ENCODE data around the gene FPR2. TPM values are rescaled to one million over a fixed set of nuclear protein-coding genes. Genes with fewer than 3 reads are reported as not detected.
"Not testable (repeated sequence)": the region's sequence is repeated elsewhere in the genome, so short reads cannot be mapped to it uniquely, and the experiment has no call there.

The FPR2 gene
- total and polyA plus RNA-seq, 9 of the 15 experiments (the other 6 are each of a cell fraction or from before 2014, with no cell fraction given): 0.03 to 0.15 (median 0.07) TPM; not detected in 6

- BruUV-seq (replicated peaks); H3K9me3 ChIP-seq (replicated peaks; ENCODE audit: control insufficient read depth, insufficient read depth, low read depth, low read length); H3K79me2 ChIP-seq (ENCODE audit: control insufficient read depth, insufficient read depth, low read length); H3K27me3 ChIP-seq (ENCODE audit: control insufficient read depth in 2 of 2, insufficient read depth in 2 of 2, low read length in 2 of 2); H4K20me1 ChIP-seq (replicated peaks; ENCODE audit: control insufficient read depth, insufficient read depth, low read length); ATAC-seq; H3K9me1 ChIP-seq (ENCODE audit: control insufficient read depth, insufficient read depth, low read length); H3K36me3 ChIP-seq (ENCODE audit: control insufficient read depth, insufficient read depth, low read length); in situ Hi-C loops (cut with MboI); H3K4me3 ChIP-seq; TF ChIP-seq JUN (CRISPR knock-in tag; IDR thresholded peaks at IDR 0.05; ENCODE audit: borderline replicate concordance): not testable (repeated sequence)
- Histone ChIP-seq H3K27ac (ENCODE audit: extremely low read depth, low read depth, low read length) (peak overlapping the region; percentile 76), H3K4me2 (ENCODE audit: insufficient read depth, low read length) (peak overlapping the region; percentile 40), H3K9ac (ENCODE audit: insufficient read depth in 1 of 2, low read depth in 2 of 2, low read length in 2 of 2) (peak overlapping the region in 1 of 2 experiments; percentile 28; a peak in 2 of 4 replicates), H2AFZ (ENCODE audit: low read depth, low read length) (peak overlapping the region; percentile 80), H3K4me1 (replicated peaks in 1 of 2; ENCODE audit: control insufficient read depth in 2 of 2, insufficient read depth in 2 of 2, low read length in 2 of 2) (peaks cover 15 to 75% of the 10 kb centered on the region in 2 experiments)
- DNase-seq (ENCODE audit: extremely low read depth in 1 of 4, low spot score in 3 of 4) (peak in 1 of 4 experiments; percentile 80), FAIRE-seq (peak; percentile 51)
- CTCF ChIA-PET (ENCODE audit: low intra/inter-chr PET ratio): interaction anchor here (0.6 kb wide), 1 partner anchor 726 kb away, joined by 3 read pairs; no protein-coding TSS in a partner anchor
- POLR2A ChIA-PET: interaction anchor here (1.6 kb wide), 1 partner anchor 9 kb away, joined by 7 read pairs; no protein-coding TSS in a partner anchor
- WGBS (ENCODE audit: insufficient coverage, low coverage, missing lambda C conversion rate): 3% methylated on average over 9 of the region's 9 CpGs
- intact Hi-C loops (cut with micrococcal nuclease): loop anchor here (5.0 kb wide), 1 partner anchor 467 kb away; no protein-coding TSS in a partner anchor
- TF ChIP-seq ZNF165 (CRISPR knock-in tag; IDR thresholded peaks at IDR 0.05; ENCODE audit: borderline replicate concordance): 0 out of 2 replicates have a peak, but pooled peaks have one; percentile 62
- peak; percentile 69; the same call in 1 of the 2 replicates for TF ChIP-seq TCF7 (IDR thresholded peaks at IDR 0.05; ENCODE audit: borderline replicate concordance)
- TF ChIP-seq KLF6 (CRISPR knock-in tag; IDR thresholded peaks at IDR 0.05; ENCODE audit: borderline replicate concordance): peak; percentile 71; the same call in 1 of the 2 replicates
- TF ChIP-seq OTX1 (CRISPR knock-in tag; IDR thresholded peaks at IDR 0.05): 0 out of 2 replicates have a peak, but pooled peaks have one; percentile 54
- TF ChIP-seq EP300 (IDR thresholded peaks at IDR 0.05; ENCODE audit: low read length): peak; percentile 65; the same call in 1 of the 2 replicates
- TF ChIP-seq JUND (IDR thresholded peaks at IDR 0.05; ENCODE audit: borderline replicate concordance, low read depth, low read length): peak; percentile 49; the same call in 1 of the 2 replicates
- TF ChIP-seq JUND (tag; IDR thresholded peaks at IDR 0.05; ENCODE audit: borderline replicate concordance, low read depth, low read length): peak; percentile 58; the same call in 2 of the 3 replicates
- 0 out of 2 replicates have a peak, but pooled peaks have one; percentile 17 for TF ChIP-seq ZBTB17 (CRISPR knock-in tag; IDR thresholded peaks at IDR 0.05)
- 0 out of 2 replicates have a peak, but pooled peaks have one; percentile 20 for TF ChIP-seq JUN (IDR thresholded peaks at IDR 0.05; ENCODE audit: borderline replicate concordance, low read depth, low read length)
- TF ChIP-seq DDX20 (tag; IDR thresholded peaks at IDR 0.05; ENCODE audit: low read depth): 0 out of 2 replicates have a peak, but pooled peaks have one; percentile 22
- TF ChIP-seq ZNF584 (CRISPR knock-in tag; IDR thresholded peaks at IDR 0.05; ENCODE audit: low read depth): peak; percentile 78; the same call in 1 of the 2 replicates
- TF ChIP-seq TAL1 (IDR thresholded peaks at IDR 0.05): peak; percentile 4; the same call in 1 of the 2 replicates
- TF ChIP-seq ZBTB9 (CRISPR knock-in tag; IDR thresholded peaks at IDR 0.05): 0 out of 2 replicates have a peak, but pooled peaks have one; percentile 34
- TF ChIP-seq AFF1 (IDR thresholded peaks at IDR 0.05; ENCODE audit: low read depth in 1 of 2, partially characterized antibody in 2 of 2): peak in 1 of 2 experiments; percentile 60
- peak in 1 of 2 experiments; percentile 42; a peak in 1 of 4 replicates for TF ChIP-seq TRIM24 (IDR thresholded peaks at IDR 0.05)
- TF ChIP-seq NCOR1 (IDR thresholded peaks at IDR 0.05): peak; percentile 37
- 0 out of 2 replicates have a peak, but pooled peaks have one; percentile 53 for TF ChIP-seq HDAC2 (IDR thresholded peaks at IDR 0.05)
These were observed 43.8 kb downstream of the FPR2 start for GRCh38 chr19:51804789-51805188.

Measured in K562 (cell line).